GM12892 (cell line): ENCODE results near the gene GRM1.

Experiments used
- DNase-seq: peaks from one replicate; pipeline ENCODE4 v3.0.0; 2011; ENCODE audit not compliant: insufficient read length
- FAIRE-seq: peaks from 2 replicates; lab custom pipeline; 2011; peaks lifted over from hg19 to GRCh38; lab: Jason Lieb, UNC
- POLR2A ChIP-seq: IDR thresholded peaks from 2 replicates; pipeline ENCODE4 v1.6.1; 2011; ENCODE audit warnings: low read depth, low read length, control low read depth
- POLR2AphosphoS5 ChIP-seq: IDR thresholded peaks from 2 replicates; pipeline ENCODE4 v1.6.1; 2011; ENCODE audit warnings: low read depth, low read length, control low read depth
- TAF1 ChIP-seq: IDR thresholded peaks from 2 replicates; pipeline ENCODE4 v1.6.1; 2011; ENCODE audit warnings: low read depth, mild to moderate bottlenecking, control low read depth, low read length, borderline replicate concordance

Gene GRM1

GRCh38 chr6:146363838-146364607 is 335.2 kb downstream of the GRM1 start:
- DNase-seq (no peak), FAIRE-seq (no peak)
- TF ChIP-seq POLR2A (no peak), POLR2AphosphoS5 (no peak), TAF1 (no peak)

- FAIRE-seq (no peak), DNase-seq (no peak)
- TF ChIP-seq POLR2A (no peak), TAF1 (no peak), POLR2AphosphoS5 (no peak)
These were observed 336.1 kb downstream of the GRM1 start for GRCh38 chr6:146364816-146365594.

GRCh38 chr6:146367061-146367460 is 338.2 kb downstream of the GRM1 start:
- no peak for FAIRE-seq
- no peak for TF ChIP-seq POLR2A
- no peak for TF ChIP-seq POLR2AphosphoS5
- no peak for TF ChIP-seq TAF1
- no peak for DNase-seq

- no peak for FAIRE-seq
- no peak for DNase-seq
- TF ChIP-seq POLR2AphosphoS5 (no peak), POLR2A (no peak), TAF1 (no peak)
These were observed 341.0 kb downstream of the GRM1 start for GRCh38 chr6:146369866-146370265.

- TF ChIP-seq POLR2A: no peak
- no peak for TF ChIP-seq TAF1
- no peak for TF ChIP-seq POLR2AphosphoS5
- FAIRE-seq (no peak), DNase-seq (no peak)
These were observed 352.6 kb downstream of the GRM1 start for GRCh38 chr6:146381486-146381885.

- no peak for FAIRE-seq
- TF ChIP-seq TAF1 (no peak), POLR2AphosphoS5 (no peak), POLR2A (no peak)
- DNase-seq: no peak
These were observed 360.0 kb downstream of the GRM1 start for GRCh38 chr6:146388736-146389364.

GRCh38 chr6:146389740-146390139 is 360.9 kb downstream of the GRM1 start:
- TF ChIP-seq TAF1: no peak
- TF ChIP-seq POLR2A: no peak
- no peak for TF ChIP-seq POLR2AphosphoS5
- no peak for DNase-seq
- no peak for FAIRE-seq

GRCh38 chr6:146397638-146398037 is 368.8 kb downstream of the GRM1 start:
- no peak for FAIRE-seq
- DNase-seq: no peak
- TF ChIP-seq POLR2AphosphoS5: no peak
- no peak for TF ChIP-seq TAF1
- no peak for TF ChIP-seq POLR2A

GRCh38 chr6:146402476-146402875 is 373.6 kb downstream of the GRM1 start:
- no peak for TF ChIP-seq TAF1
- no peak for TF ChIP-seq POLR2A
- no peak for TF ChIP-seq POLR2AphosphoS5
- FAIRE-seq (no peak), DNase-seq (no peak)

- DNase-seq (no peak), FAIRE-seq (no peak)
- TF ChIP-seq TAF1: no peak
- no peak for TF ChIP-seq POLR2AphosphoS5
- no peak for TF ChIP-seq POLR2A
These were observed 379.7 kb downstream of the GRM1 start for GRCh38 chr6:146408583-146408982.
